ENCODE results near the gene FBXO44.

The FBXO44 gene

DNA sequence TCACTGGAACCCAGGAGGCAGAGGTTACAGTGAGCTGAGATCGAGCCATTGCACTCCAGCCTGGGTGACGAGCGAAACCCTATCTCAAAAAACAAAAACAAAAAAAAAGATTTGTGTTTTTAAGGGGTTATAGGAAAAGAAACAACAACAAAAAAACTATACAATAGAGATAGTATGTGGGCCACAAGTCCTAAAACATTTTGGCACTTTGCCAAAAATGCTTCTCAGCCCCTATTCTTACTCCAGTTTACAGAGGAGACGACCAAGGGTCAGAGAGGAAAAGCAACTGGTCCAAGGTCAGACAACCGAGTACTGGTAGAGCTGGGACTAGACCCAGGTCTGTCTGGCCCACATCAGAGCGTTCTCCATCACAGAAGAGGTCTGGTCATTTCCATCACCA lies 3.0 kb downstream of the FBXO44 start:
- no peak for DNase-seq (ENCODE audit: low read depth in 2 of 2, low spot score in 1 of 2)

DNA sequence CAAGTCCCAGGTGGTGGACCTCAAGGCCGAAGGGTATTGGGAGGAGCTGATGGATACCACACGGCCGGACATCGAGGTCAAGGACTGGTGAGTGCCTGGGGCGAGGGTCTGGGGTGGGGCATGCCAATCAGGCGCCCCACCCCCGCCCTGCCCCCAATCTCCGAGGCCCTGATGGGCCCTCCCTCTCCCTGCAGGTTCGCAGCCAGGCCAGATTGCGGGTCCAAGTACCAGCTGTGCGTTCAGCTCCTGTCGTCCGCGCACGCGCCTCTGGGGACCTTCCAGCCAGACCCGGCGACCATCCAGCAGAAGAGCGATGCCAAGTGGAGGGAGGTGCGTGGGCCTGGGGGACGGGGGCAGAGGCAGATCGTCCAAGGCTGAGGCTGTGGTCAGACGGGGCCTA lies 3.9 kb downstream of the FBXO44 start:
- no peak for DNase-seq (ENCODE audit: low read depth in 2 of 2, low spot score in 1 of 2)

DNA sequence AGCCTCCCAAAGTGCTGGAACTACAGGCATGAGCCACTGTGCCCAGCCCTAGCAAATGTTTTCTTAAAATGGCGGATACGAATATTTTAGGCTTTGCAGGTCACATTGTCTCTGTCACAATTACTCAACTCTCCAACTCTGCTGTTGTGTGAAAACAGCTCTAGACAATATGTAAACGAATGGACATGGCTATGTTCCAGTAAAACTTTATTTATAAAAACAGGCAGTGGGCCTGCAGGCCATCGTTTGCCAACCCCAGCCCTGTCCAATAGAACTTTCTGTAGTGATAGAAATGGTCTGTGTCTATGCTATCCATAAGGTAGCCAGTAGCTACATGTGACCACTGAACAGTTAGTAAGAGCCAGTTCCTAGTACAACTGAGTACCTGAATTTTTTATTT lies 5.1 kb downstream of the FBXO44 start:
- DNase-seq (ENCODE audit: low read depth in 2 of 2, low spot score in 1 of 2) = no peak

DNA sequence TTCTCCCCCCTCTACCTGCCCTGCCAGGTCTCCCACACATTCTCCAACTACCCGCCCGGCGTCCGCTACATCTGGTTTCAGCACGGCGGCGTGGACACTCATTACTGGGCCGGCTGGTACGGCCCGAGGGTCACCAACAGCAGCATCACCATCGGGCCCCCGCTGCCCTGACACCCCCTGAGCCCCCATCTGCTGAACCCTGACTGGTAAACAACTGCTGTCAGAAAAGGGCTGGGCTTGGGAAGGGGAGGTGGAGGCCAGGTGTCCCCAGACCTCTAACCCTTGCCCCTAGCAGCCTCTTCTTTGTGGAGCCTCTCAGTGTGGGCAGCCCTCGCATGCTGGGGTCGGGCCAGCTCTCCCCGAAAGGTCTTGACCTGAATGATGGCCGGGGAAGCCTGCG lies 6.4 kb downstream of the FBXO44 start:
- DNase-seq (ENCODE audit: low read depth in 2 of 2, low spot score in 1 of 2) = no peak

DNA sequence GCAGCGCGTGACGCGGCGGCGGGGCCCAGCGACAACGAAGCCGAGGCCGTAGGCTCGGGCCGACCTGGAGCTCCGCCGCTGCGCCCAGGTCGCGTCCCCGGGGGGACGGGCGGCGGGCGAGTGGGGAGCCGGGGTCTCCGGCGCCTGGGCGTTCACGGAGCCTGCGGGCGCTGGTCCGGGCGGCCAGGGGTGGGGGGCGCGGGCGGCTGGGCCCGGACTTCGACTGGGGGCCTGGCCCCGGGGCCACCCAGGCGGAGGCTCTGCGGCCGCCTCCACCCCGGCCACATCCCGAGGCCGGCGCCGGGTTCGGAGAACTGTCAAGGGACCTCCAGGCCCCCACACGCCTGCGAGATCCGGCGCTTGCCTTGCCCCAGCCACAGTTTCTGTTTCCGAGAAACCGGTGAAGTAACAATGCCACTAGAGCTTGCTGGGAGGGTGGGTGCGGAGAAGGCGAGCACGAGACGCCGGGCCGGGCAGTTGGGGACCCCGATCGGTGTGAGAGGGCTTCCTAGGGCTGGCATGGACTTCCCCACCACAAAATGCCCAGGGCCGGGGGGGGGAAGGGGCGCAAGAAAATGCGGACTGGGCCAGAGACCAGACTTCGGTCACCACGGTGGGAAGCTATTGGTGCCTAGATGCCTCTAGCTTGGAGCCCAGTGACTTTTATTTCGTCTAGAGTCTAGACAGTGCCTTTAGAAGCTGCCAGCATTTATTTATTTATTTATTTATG lies 9.8 kb downstream of the FBXO44 start:
- DNase-seq (ENCODE audit: low read depth in 2 of 2, low spot score in 1 of 2) = peak in 1 of 2 donors; percentile 38

DNA sequence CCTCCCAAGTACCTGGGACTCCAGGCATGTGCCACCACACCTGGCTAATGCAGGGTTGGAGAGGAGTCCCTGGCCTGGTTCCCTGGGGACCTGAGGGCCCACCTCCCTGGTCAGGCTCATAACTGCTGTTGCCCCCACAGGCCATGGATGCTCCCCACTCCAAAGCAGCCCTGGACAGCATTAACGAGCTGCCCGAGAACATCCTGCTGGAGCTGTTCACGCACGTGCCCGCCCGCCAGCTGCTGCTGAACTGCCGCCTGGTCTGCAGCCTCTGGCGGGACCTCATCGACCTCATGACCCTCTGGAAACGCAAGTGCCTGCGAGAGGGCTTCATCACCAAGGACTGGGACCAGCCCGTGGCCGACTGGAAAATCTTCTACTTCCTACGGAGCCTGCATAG lies 13.8 kb downstream of the FBXO44 start:
- DNase-seq (ENCODE audit: low read depth in 2 of 2, low spot score in 1 of 2) = no peak

DNA sequence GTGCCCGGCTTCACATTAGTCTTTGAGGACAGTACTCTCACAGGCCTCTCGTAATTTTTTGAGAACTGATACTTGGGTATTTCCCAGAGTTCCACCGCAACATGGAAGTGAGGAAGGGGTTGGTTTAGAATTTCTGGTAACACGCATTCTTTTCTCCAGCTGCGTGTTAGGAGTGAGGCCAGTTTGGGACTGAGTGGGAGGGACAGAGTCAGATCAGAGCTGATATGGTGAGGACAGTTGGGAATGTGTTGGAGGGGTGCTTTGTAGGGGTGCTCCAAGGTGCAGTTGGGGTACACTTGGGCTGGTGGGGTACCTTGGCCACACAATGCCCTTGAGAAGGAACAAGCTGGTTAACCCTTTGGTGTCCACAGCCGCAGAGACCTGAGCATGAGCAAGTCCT lies 16.1 kb downstream of the FBXO44 start:
- no peak for DNase-seq (ENCODE audit: low read depth in 2 of 2, low spot score in 1 of 2)

DNA sequence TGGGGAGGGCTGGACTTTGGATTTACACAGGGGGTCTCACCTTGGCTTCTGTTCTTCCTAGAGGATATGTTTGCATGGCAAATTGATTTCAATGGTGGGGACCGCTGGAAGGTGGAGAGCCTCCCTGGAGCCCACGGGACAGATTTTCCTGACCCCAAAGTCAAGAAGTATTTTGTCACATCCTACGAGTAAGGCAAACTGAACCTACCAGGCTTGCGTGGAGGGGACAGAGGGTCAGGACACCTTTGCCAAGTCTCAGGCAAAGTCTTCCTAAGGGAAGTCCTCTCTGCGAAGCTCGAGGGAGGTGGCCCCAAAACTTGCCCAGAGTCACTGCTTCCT lies 16.5 kb downstream of the FBXO44 start:
- DNase-seq (ENCODE audit: low read depth in 2 of 2, low spot score in 1 of 2) = no peak

DNA sequence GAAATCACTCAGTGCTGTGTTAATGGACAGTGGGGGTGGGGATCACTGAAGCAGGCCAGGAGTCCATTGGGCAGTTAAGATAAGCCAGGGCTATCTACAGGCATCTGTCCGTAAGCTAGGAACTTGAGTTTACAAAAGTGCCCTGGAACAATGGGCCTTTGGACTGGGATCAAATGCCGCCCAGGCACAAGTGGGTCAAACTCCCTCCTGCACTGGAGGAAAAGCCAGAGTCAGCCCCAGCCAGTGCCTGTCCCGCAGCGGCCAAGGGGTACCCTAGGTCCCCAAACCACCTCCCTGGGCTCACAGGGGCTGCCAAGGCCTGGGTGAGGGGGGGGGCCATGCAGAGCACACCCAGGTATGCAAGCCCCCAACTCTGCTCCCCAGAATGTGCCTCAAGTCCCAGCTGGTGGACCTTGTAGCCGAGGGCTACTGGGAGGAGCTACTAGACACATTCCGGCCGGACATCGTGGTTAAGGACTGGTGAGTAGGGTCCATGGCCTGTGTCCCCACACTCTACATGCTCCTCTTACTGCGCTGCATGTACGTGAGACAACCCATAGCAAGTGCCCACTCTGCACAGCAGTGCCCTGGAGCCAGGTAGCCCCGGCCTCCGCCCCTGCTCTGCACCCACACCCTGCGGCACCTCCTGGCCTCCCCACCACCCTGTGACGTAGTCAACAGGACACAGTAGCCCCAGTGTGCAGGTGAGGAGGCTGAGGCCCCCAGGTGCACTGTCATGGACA lies 17.0 kb downstream of the FBXO44 start:
- DNase-seq (ENCODE audit: low read depth in 2 of 2, low spot score in 1 of 2) = no peak

DNA sequence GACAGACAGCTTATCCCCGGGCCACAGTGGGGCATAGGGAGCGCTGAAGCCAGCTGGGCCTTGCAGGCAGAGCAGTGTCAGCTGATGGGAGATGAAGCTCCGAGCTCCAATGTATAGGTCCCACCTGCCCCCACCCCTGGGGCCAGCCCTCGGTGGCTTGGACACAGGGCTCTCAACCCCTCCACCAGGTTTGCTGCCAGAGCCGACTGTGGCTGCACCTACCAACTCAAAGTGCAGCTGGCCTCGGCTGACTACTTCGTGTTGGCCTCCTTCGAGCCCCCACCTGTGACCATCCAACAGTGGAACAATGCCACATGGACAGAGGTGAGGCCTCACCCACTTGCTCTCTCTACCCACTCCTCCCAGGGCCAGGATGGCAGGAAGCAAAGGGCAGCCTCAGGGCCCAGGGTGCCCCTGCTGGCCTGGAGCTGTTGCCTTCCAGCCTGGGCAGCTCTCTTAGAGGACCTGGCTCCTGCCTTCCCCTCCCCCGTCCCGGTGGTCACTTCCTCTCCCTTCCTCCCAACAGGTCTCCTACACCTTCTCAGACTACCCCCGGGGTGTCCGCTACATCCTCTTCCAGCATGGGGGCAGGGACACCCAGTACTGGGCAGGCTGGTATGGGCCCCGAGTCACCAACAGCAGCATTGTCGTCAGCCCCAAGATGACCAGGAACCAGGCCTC lies 18.6 kb downstream of the FBXO44 start:
- no peak for DNase-seq (ENCODE audit: low read depth in 2 of 2, low spot score in 1 of 2)

DNA sequence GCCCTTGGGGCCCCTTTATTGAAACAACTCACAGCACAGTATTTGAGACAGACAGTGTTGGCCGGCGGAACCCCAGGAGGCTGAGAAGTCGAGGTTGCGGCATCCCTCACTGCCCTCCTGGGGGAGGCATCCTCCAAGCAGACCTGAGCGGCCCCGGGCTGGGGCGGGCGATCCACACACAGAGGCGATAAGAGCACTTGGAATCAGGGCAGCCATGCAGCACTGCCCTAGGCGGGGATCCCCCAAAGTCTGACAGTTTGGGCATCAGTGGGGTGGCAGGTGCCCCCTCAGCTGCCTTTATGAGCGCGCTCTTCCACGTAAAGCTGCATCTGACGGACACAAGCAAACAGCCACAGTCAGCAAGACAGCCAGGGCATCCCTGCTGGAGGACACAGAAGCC lies 19.8 kb downstream of the FBXO44 start:
- no peak for DNase-seq (ENCODE audit: low read depth in 2 of 2, low spot score in 1 of 2)

DNA sequence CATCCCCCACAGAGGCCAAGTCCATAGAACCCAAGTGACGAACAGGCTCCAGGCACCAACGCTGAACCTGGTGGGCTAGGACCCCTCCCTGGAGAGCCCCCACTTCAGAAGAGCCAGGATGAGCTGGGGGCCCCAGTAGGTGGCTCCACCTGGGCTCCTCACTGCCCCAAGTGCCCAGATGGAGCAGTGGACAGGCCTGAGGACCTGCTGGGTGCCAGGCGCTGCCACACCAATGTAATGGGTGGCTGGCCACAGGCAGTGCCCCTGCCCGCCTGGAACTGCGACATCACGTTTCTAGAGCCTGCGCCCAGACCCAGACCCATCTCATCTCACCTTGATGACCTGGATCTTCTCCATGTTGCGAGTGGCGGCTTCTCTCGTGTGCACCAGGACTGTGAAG lies 20.6 kb downstream of the FBXO44 start:
- DNase-seq (ENCODE audit: low read depth in 2 of 2, low spot score in 1 of 2) = no peak

DNA sequence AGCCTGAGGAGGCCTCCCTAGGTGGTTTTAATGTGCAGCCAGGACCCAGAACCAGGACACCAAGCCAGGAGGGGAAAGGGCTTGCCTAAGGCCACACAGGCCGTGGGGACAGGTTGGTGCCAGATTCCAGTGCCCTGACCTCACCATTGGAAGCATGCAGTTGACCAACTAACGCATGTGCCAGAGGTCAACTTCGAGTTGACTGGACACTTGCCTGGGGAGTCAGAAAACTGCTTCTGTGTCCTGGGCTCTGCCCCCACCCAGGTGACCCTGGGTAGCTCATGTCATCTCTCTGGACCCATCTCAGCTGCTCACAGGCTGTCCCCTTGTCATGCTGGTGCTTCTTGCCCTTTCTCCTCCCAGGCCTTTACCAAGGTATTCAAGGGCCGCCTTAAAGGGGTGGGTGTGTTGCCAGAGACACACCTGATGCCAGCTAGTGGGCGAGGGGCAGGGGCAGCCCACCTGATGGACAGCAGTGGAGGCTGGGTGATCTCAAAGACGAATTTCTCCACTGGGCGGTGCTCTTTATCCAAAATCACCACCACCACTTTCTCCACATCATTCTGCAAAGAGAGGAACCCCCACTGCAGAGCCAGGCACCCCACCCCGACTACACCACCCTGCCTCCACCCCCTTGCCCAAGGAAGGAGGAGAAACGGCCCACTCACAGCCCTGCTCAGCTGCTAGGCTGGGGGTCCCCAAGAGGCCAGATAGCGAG lies 21.9 kb downstream of the FBXO44 start:
- DNase-seq (ENCODE audit: low read depth in 2 of 2, low spot score in 1 of 2) = no peak

DNA sequence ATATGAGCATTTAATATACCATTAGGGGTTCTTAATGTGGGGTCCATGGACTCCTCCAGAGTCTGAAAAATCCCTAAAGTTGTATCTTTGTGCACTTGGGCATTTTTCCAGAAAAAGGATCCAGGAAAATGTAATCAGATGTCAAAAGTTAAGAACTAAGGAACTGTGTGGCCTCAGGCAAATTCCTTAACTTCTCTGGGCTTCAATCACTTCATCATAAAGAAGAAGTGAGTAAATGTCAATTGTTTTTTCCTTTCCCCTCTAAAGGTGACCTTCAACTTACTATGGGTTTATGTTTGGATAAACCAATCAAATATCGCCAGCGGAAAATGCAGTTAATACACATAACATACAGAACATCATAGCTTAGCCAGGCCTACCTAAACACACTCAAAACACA lies 23.8 kb downstream of the FBXO44 start:
- no peak for DNase-seq (ENCODE audit: low read depth in 2 of 2, low spot score in 1 of 2)

DNA sequence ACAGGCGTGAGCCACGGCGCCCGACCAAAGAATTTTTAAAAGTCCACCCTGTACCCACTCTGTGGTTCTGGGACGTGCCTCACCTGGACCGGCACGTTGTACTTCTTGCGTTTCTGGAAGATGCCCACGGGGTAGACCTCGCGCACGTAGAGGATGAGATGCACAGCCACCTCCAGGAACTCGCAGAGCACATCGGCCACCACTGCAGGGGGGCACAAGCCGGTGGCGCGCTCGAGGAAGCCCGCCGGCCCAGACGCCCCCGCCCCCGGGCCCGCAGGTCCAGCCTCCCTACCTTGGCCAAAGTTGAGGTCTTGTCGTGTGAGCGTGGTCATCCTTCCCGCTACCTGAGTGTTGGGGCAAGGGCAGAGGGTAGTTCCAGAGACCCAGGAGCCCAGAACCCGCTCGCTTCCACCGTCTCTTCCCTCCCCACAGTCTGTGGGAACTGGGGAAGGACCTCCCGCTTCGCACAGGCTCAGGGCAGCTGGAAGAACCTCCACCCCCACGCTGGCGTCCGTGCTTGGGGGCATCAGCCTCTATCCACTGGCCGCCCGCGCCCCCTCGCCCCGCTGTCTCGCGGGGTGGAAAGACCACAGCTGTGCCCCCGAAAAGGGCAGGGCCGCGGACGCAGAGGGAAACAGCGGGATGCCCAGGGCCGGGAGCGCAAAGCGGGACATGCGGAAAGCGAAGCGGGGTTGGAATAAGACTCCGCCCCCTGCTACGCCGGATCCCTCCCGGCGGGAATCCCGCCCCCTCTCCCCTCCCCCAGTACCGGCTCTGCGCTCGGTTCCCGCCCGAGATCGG lies 25.8 kb downstream of the FBXO44 start:
- DNase-seq (ENCODE audit: low read depth in 2 of 2, low spot score in 1 of 2) = no peak

DNA sequence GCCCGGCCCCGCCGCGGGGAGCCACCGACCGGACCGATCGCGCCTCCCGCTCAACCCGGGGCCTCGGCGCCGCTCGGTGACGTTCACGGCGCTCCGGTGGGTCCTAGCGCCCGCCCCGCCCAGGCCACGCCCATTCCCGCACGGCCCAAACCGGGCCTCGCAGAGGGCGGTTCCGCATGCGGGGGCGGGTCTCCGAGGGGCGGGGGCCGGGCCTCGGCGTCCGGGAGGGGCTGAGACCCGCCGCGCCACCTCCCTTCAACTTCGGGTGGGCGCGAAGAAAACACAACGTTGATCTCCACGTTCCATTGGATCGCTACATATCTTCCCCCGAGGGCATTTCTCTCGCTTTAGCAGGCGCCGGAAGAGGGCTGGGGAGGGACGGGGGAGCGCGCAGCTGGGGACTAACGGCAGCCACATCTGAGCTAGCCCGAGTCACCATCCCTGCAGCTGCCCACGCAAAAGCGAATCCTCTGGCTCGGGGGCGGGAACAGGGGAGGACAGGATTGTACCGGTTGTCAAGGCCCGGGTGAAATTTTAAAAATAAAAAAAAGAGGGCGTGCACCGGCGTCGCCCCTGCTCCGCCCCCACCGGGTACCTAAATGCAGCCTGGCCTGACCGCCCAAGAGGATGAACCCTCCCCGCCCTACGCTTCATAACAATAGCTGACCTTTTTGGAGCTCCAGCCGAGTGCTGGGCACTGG lies 26.5 kb downstream of the FBXO44 start, which contains the start of gene MAD2L2:
Gene MAD2L2 (minus strand): TSS at position 78 of the 701 bp plus-strand sequence. CDS start 547 bp downstream, outside the sequence.
- peak; percentile 78 to 81 for DNase-seq (ENCODE audit: low read depth in 2 of 2, low spot score in 1 of 2)

DNA sequence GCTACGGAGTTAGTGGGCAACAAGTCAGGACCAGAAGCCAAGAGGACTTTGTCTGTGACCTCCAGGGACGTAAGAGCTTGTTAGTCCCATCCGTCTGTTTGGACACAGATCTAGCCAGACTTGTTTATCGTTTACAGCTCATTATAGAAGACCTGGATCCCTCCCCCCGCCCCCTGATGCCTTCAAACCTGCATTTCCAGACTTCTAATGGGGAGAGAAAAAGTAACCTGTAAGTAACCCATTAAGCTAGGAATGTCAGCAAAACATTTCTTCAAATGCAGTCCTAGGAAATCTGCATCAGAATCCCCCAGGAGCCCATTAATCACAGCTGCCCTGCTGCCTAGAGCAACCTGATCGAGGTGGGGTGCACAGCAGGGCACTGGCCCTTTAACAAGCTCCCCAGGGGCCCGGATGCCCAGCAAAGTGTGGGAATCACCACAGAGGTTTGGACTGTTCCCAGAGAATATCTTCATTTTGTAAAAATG lies 27.7 kb downstream of the FBXO44 start:
- DNase-seq (ENCODE audit: low read depth in 2 of 2, low spot score in 1 of 2) = no peak

DNA sequence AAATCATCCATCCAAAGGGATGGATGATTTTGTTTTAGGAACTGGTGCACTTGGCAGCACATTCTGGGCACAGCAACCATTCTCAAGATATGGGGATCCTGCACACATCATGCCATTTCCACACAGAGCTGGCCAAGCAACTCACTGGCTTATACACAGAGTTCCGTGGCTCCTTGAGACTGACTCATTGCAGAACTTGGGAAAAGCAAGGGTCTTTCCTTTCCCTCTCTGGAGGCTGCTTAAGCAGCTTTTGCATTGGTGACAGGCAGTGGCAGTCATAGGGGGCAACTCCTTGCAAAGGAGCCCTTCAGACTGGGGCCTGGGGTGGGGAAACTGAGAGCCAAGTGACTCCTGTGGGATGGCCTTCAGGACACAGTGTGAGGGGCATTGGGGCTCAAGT lies 28.1 kb downstream of the FBXO44 start:
- no peak for DNase-seq (ENCODE audit: low read depth in 2 of 2, low spot score in 1 of 2)

DNA sequence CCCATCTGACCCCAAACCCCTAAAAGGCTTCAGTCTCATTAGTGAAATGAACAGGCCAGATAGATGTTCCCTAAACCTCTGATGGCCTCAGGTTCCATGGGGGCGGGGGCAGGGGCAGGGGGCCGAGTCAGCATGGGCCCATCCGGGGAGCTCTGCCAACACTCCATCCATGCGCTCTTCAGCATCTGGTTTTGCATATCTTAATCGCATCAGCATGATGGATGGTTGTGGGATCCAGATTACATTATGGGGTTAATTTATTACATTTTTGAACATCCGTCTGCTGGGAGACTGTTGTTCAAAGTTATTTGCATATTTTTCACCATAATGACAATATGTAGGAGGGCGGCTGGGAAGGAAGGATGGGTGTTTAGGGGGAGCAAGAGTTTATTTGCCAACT lies 29.4 kb downstream of the FBXO44 start:
- no peak for DNase-seq (ENCODE audit: low read depth in 2 of 2, low spot score in 1 of 2)

DNA sequence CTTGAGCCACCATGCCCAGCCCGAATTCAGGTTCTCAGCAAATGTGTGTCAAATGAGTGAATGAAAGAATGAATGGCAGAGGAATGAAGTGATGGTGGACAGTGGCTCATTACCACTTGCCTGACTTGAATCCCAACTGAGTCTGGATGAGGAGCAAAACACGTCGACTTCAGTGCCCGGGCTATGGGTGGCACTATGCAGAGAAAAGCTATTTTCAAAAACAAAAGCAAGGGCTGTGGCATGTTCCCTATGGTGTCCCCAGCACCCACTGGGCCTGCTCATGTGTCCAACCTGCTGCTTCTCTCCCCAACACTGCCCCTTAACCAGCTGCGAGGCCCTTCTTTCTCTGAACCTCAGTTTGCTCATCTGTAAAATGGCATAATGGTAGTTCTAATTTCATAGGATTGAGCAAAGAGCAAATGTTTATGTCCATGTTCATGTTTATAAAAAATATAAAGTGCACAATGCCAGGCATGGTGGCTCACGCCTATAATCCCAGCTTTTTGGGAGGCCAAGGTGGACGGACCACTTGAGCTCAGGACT lies 30.6 kb downstream of the FBXO44 start:
- DNase-seq (ENCODE audit: low read depth in 2 of 2, low spot score in 1 of 2) = no peak

Measured in stimulated activated CD8-positive, alpha-beta memory T cell treated with anti-CD3 and anti-CD28 coated beads, Interleukin-4, amount 100 ng/mL, for 1 hour (primary cell).